ENCODE measurements around the gene SH3PXD2A.

GRCh38 chr10:103776878-103777591, 78.3 kb downstream of the SH3PXD2A start:
- TF ChIP-seq, protein P1, sequence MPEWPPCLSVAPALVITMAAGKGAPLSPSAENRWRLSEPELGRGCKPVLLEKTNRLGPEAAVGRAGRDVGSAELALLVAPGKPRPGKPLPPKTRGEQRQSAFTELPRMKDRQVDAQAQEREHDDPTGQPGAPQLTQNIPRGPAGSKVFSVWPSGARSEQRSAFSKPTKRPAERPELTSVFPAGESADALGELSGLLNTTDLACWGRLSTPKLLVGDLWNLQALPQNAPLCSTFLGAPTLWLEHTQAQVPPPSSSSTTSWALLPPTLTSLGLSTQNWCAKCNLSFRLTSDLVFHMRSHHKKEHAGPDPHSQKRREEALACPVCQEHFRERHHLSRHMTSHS (tag by site-specific recombination; IDR thresholded peaks at IDR 0.05), result no peak
- no peak for TF ChIP-seq PRDM2 (tag by site-specific recombination; IDR thresholded peaks at IDR 0.05; ENCODE audit: borderline replicate concordance)
